Activated CD4-positive, alpha-beta T cell treated with anti-CD3 and anti-CD28 coated beads for 48 hours (primary cell): ENCODE data around the gene BMPR1A.
A peak's percentile ranks its signal among the peaks of the same experiment; 100 is the strongest.

ENCODE experiments used
- DNase-seq: peaks from one replicate; pipeline ENCODE4 v3.0.0-alpha.2; 2020

BMPR1A gene

GRCh38 chr10:86756511-86757112, at the start of gene BMPR1A:
Gene BMPR1A (plus strand): TSS chr10:86756619. CDS start chr10:86876019, 119,400 bp downstream.
- no peak for DNase-seq

GRCh38 chr10:86706977-86707376, 49.4 kb upstream of the BMPR1A start:
- DNase-seq: no peak

GRCh38 chr10:86707505-86707904, 48.9 kb upstream of the BMPR1A start:
- no peak for DNase-seq

- no peak for DNase-seq
These were observed 48.2 kb upstream of the BMPR1A start for GRCh38 chr10:86708068-86708782.

GRCh38 chr10:86708783-86709380, 47.5 kb upstream of the BMPR1A start:
- no peak for DNase-seq

GRCh38 chr10:86709396-86710185, 46.8 kb upstream of the BMPR1A start:
- DNase-seq: no peak

GRCh38 chr10:86710987-86711512, 45.4 kb upstream of the BMPR1A start:
- DNase-seq: peak; percentile 88

- peak; percentile 64 for DNase-seq
These were observed 44.7 kb upstream of the BMPR1A start for GRCh38 chr10:86711513-86712316.

GRCh38 chr10:86712317-86712707, 44.1 kb upstream of the BMPR1A start:
- DNase-seq: peak; percentile 15

GRCh38 chr10:86715156-86715795, 41.1 kb upstream of the BMPR1A start:
- no peak for DNase-seq

- no peak for DNase-seq
These were observed 40.6 kb upstream of the BMPR1A start for GRCh38 chr10:86715836-86716235.

- no peak for DNase-seq
These were observed 40.0 kb upstream of the BMPR1A start for GRCh38 chr10:86716466-86716865.

- no peak for DNase-seq
These were observed 37.9 kb upstream of the BMPR1A start for GRCh38 chr10:86718556-86718955.

- DNase-seq: no peak
These were observed 35.2 kb upstream of the BMPR1A start for GRCh38 chr10:86721232-86721631.

GRCh38 chr10:86723009-86723408, 33.4 kb upstream of the BMPR1A start:
- DNase-seq: no peak

GRCh38 chr10:86724445-86724844, 32.0 kb upstream of the BMPR1A start:
- DNase-seq: no peak

- DNase-seq: no peak
These were observed 30.3 kb upstream of the BMPR1A start for GRCh38 chr10:86725980-86726676.

- no peak for DNase-seq
These were observed 29.8 kb upstream of the BMPR1A start for GRCh38 chr10:86726677-86726999.

GRCh38 chr10:86727470-86727869, 28.9 kb upstream of the BMPR1A start:
- no peak for DNase-seq

GRCh38 chr10:86728056-86728455, 28.4 kb upstream of the BMPR1A start:
- no peak for DNase-seq

GRCh38 chr10:86729677-86730076, 26.7 kb upstream of the BMPR1A start:
- DNase-seq: no peak
